HEK293T (cell line): ENCODE data around the gene NUDC.

Experiments used
- CTCF ChIA-PET: fragments of 350-600 bp; formaldehyde crosslinking; extraction: SDS; loops from one replicate; lab custom pipeline; 2021; ENCODE audit warnings: antibody characterized with exemption, inconsistent platforms; lab: Yijun Ruan, JAX
- POLR2A ChIA-PET: fragments of 350-600 bp; formaldehyde crosslinking; extraction: SDS; loops from one replicate; lab custom pipeline; 2020; ENCODE audit warnings: antibody characterized with exemption, inconsistent platforms; lab: Yijun Ruan, JAX
- DNase-seq: peaks from one replicate; pipeline ENCODE4 v3.0.0; 2012; ENCODE audit warnings: mixed read lengths; ENCODE audit errors: extremely low spot score
- ARNT ChIP-seq: fragments of 450-650 bp; IDR thresholded peaks from 2 replicates; pipeline ENCODE4 v1.6.1; 2017; ENCODE audit warnings: mild to moderate bottlenecking
- BHLHE40 ChIP-seq: fragments of 450-650 bp; IDR thresholded peaks from 2 replicates; pipeline ENCODE4 v1.6.1; 2016; ENCODE audit warnings: mild to moderate bottlenecking, moderate library complexity, borderline replicate concordance
- CTBP1 ChIP-seq: fragments of 450-650 bp; IDR thresholded peaks from 2 replicates; pipeline ENCODE4 v1.6.1; 2016; ENCODE audit warnings: borderline replicate concordance
- ELF4 ChIP-seq: fragments of 450-650 bp; IDR thresholded peaks from 2 replicates; pipeline ENCODE4 v1.6.1; 2017; ENCODE audit warnings: antibody characterized with exemption
- FOXA1 ChIP-seq: fragments of 450-650 bp; IDR thresholded peaks from 2 replicates; pipeline ENCODE4 v1.6.1; 2016; ENCODE audit warnings: mild to moderate bottlenecking
- FOXK2 ChIP-seq: fragments of 450-650 bp; IDR thresholded peaks from 2 replicates; pipeline ENCODE4 v1.6.1; 2016; ENCODE audit warnings: mild to moderate bottlenecking
- FOXM1 ChIP-seq: fragments of 450-650 bp; IDR thresholded peaks from 2 replicates; pipeline ENCODE4 v1.6.1; 2017; ENCODE audit warnings: mild to moderate bottlenecking, borderline replicate concordance
- HDGF ChIP-seq: fragments of 450-650 bp; IDR thresholded peaks from 2 replicates; pipeline ENCODE4 v1.6.1; 2017; ENCODE audit warnings: antibody characterized with exemption, borderline replicate concordance
- L3MBTL2 ChIP-seq: fragments of 450-650 bp; conservative IDR thresholded peaks from 2 replicates; pipeline ENCODE4 v1.6.1; 2016; ENCODE audit warnings: mild to moderate bottlenecking
- LEF1 ChIP-seq: fragments of 450-650 bp; IDR thresholded peaks from 2 replicates; pipeline ENCODE4 v1.6.1; 2017; ENCODE audit warnings: mild to moderate bottlenecking, borderline replicate concordance
- NFRKB ChIP-seq: fragments of 450-650 bp; IDR thresholded peaks from 2 replicates; pipeline ENCODE4 v1.6.1; 2016; ENCODE audit warnings: mild to moderate bottlenecking, moderate library complexity
- PKNOX1 ChIP-seq: fragments of 450-650 bp; IDR thresholded peaks from 2 replicates; pipeline ENCODE4 v1.6.1; 2016
- SP1 ChIP-seq: fragments of 450-650 bp; IDR thresholded peaks from 2 replicates; pipeline ENCODE4 v1.6.1; 2017
- SUZ12 ChIP-seq: fragments of 450-650 bp; IDR thresholded peaks from 2 replicates; pipeline ENCODE4 v1.6.1; 2016; ENCODE audit warnings: mild to moderate bottlenecking
- TARDBP ChIP-seq: fragments of 450-650 bp; IDR thresholded peaks from 2 replicates; pipeline ENCODE4 v1.6.1; 2016
- ZNF384 ChIP-seq: fragments of 450-650 bp; IDR thresholded peaks from 2 replicates; pipeline ENCODE4 v1.6.1; 2016

Gene NUDC

GRCh38 chr1:26915204-26915842, 6.2 kb upstream of the NUDC start:
- TF ChIP-seq TARDBP (no peak), FOXK2 (no peak), SP1 (no peak), CTBP1 (no peak), PKNOX1 (no peak), BHLHE40 (no peak), SUZ12 (no peak), FOXA1 (no peak), ZNF384 (no peak), ARNT (no peak), FOXM1 (no peak), L3MBTL2 (no peak), ELF4 (no peak), NFRKB (no peak), HDGF (no peak), LEF1 (no peak)
- CTCF ChIA-PET, result interaction anchor here (0.9 kb wide), 1 partner anchor 106 kb away, joined by 3 read pairs; no protein-coding TSS in a partner anchor
- DNase-seq, result no peak
- POLR2A ChIA-PET, result interaction anchor here (4.6 kb wide), 1 partner anchor 16 kb away, joined by 31 read pairs; the partner anchor contains the start of gene GPATCH3

DNA sequence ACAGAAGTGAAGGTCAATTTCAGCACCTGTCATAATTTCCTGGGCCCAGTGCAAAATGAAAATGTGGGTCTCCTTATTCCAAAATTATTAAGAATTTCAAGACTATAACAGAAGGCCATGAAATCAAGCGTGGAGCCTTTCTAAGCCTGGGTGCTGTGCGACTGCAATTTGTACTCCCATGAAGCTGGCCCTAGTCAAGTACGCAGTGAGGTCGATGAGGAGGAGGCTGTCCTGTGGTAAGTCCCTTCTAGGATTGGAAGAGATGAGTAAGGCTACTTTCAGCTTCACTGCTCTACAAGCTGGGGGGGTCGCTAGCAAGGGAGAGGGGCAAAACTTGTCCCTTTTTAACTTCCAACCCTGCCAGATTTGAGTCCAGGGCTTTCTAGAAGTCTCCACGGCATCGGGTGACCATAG, 410 bp upstream of the NUDC start:
- no peak for DNase-seq
- ChIA-PET POLR2A (interaction anchor here (1.4 to 1.5 kb wide), 2 partner anchors 21 to 56 kb away, joined by 3 to 4 read pairs; partner anchors contain the start of gene GPATCH3), CTCF (no interaction called here)
- TF ChIP-seq FOXK2 (no peak), L3MBTL2 (no peak), ELF4 (no peak), NFRKB (no peak), FOXA1 (no peak), FOXM1 (no peak), TARDBP (no peak), HDGF (no peak), LEF1 (no peak), PKNOX1 (no peak), BHLHE40 (no peak), ZNF384 (no peak), SUZ12 (no peak), SP1 (no peak)

- CTCF ChIA-PET, result no interaction called here
- POLR2A ChIA-PET, result interaction anchor here (0.9 to 1.4 kb wide), 2 partner anchors 18 to 22 kb away, joined by 3 to 4 read pairs; partner anchors contain the start of gene GPATCH3
- no peak for TF ChIP-seq FOXM1
- TF ChIP-seq TARDBP, result no peak
- TF ChIP-seq PKNOX1, result no peak
- TF ChIP-seq SUZ12, result no peak
- TF ChIP-seq NFRKB, result no peak
- no peak for TF ChIP-seq LEF1
- no peak for TF ChIP-seq FOXK2
- no peak for TF ChIP-seq L3MBTL2
- TF ChIP-seq SP1, result no peak
- TF ChIP-seq ARNT, result no peak
- TF ChIP-seq ELF4, result no peak
- no peak for TF ChIP-seq ZNF384
- TF ChIP-seq FOXA1, result no peak
- TF ChIP-seq HDGF, result no peak
- no peak for DNase-seq
Measured at GRCh38 chr1:26922431-26922729, 837 bp downstream of the NUDC start.

DNA sequence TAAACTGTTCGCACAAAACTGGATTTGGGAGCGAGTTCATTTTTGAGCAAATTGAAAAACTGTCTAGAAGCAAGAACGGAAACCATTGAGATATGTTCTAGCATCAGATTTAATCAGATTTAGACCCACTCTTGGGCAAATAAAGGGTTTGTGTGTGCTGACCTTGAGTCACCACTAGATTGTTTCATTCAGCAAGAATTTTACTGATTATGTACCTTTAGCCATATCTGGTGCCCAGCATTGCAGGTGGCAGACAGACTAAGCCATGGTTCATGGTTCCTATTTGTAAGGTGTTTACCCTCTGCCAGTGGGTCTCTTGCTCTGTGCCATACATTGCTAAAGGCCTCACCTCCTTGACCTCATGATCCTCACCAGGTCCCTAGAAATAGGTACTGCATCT, 1.4 kb downstream of the NUDC start:
- DNase-seq, result no peak
- ChIA-PET POLR2A (interaction anchor here (1.1 kb wide), 1 partner anchor 22 kb away, joined by 5 read pairs; the partner anchor contains the start of gene GPATCH3), CTCF (interaction anchor here (0.5 kb wide), 1 partner anchor 31 kb away, joined by 3 read pairs; no protein-coding TSS in a partner anchor)
- TF ChIP-seq LEF1 (no peak), CTBP1 (no peak)

- ChIA-PET POLR2A (interaction anchor here (1.1 to 1.5 kb wide), 4 partner anchors 11 to 58 kb away, joined by 3 to 5 read pairs (median 4); partner anchors contain the start of genes GPATCH3 and GPN2), CTCF (interaction anchor here (0.5 kb wide), 2 partner anchors 30 to 430 kb away, joined by 3 to 5 read pairs; no protein-coding TSS in a partner anchor)
- TF ChIP-seq L3MBTL2 (no peak), SP1 (no peak)
- no peak for DNase-seq
Measured at GRCh38 chr1:26923711-26924110, 2.2 kb downstream of the NUDC start.

- TF ChIP-seq SUZ12 (no peak), CTBP1 (no peak), FOXA1 (no peak), FOXM1 (no peak), TARDBP (no peak), SP1 (no peak), L3MBTL2 (no peak), FOXK2 (no peak), ELF4 (no peak), LEF1 (no peak)
- CTCF ChIA-PET, result no interaction called here
- no peak for DNase-seq
- POLR2A ChIA-PET, result no interaction called here
Measured at GRCh38 chr1:26932531-26932930, 11.0 kb downstream of the NUDC start.
